PFSK-1 (cell line): ENCODE results near the gene C1orf174.

ENCODE experiments used
- FOXP2 ChIP-seq: optimal IDR thresholded peaks from 2 replicates; pipeline ENCODE3; 2011; ENCODE audit warnings: borderline replicate concordance, control low read depth, inconsistent platforms; ENCODE audit not compliant: insufficient read depth; ENCODE audit errors: extremely low read length, extremely low read depth
- POLR2AphosphoS5 ChIP-seq: IDR thresholded peaks from 2 replicates; pipeline ENCODE4 v1.6.1; 2012; ENCODE audit warnings: low read depth, mild to moderate bottlenecking, control low read depth, low read length, moderate library complexity
- REST ChIP-seq, 2 experiments: IDR thresholded peaks; 2 replicates each; pipeline versions ENCODE4 v1.6.1 to v1.8.0; 2011 to 2012; ENCODE audit warnings: low read depth in 2 of 2, low read length in 2 of 2, control low read depth in 1 of 2, inconsistent platforms in 1 of 2, mild to moderate bottlenecking in 1 of 2, moderate library complexity in 1 of 2; ENCODE audit not compliant: insufficient read depth in 1 of 2
- SIN3A ChIP-seq: IDR thresholded peaks from 2 replicates; pipeline ENCODE4 v1.6.1; 2012; ENCODE audit warnings: mild to moderate bottlenecking, low read length, moderate library complexity, borderline replicate concordance; ENCODE audit not compliant: insufficient read depth
- TAF1 ChIP-seq: IDR thresholded peaks from 2 replicates; pipeline ENCODE4 v1.6.1; 2012; ENCODE audit warnings: low read length, control low read depth, borderline replicate concordance; ENCODE audit not compliant: insufficient read depth

The C1orf174 gene

GRCh38 chr1:3847081-3847480, 53.0 kb downstream of the C1orf174 start:
- TF ChIP-seq FOXP2 = no peak
- TF ChIP-seq REST (IDR thresholded peaks at IDR 0.05; ENCODE audit: insufficient read depth in 1 of 2, low read depth in 2 of 2, low read length in 2 of 2) = no peak
- no peak for TF ChIP-seq SIN3A
- TF ChIP-seq POLR2AphosphoS5 = no peak
- TF ChIP-seq TAF1 = no peak

GRCh38 chr1:3846541-3846940, 53.5 kb downstream of the C1orf174 start:
- TF ChIP-seq TAF1 (no peak), SIN3A (no peak), REST (IDR thresholded peaks at IDR 0.05; ENCODE audit: insufficient read depth in 1 of 2, low read depth in 2 of 2, low read length in 2 of 2) (no peak), FOXP2 (no peak), POLR2AphosphoS5 (no peak)

- TF ChIP-seq FOXP2 (no peak), SIN3A (no peak), REST (IDR thresholded peaks at IDR 0.05; ENCODE audit: insufficient read depth in 1 of 2, low read depth in 2 of 2, low read length in 2 of 2) (no peak), TAF1 (no peak), POLR2AphosphoS5 (no peak)
Measured at GRCh38 chr1:3842912-3843311, 57.2 kb downstream of the C1orf174 start.

- no peak for TF ChIP-seq REST (IDR thresholded peaks at IDR 0.05; ENCODE audit: insufficient read depth in 1 of 2, low read depth in 2 of 2, low read length in 2 of 2)
- TF ChIP-seq FOXP2 = no peak
- TF ChIP-seq TAF1 = no peak
- TF ChIP-seq POLR2AphosphoS5 = no peak
Measured at GRCh38 chr1:3841491-3841890, 58.6 kb downstream of the C1orf174 start.
